ENCODE results near the gene MARCHF9.

- TF ChIP-seq CTCF (IDR thresholded peaks at IDR 0.05), result no peak
- no peak for TF ChIP-seq EZH2 (IDR thresholded peaks at IDR 0.05; ENCODE audit: borderline replicate concordance, insufficient read depth, low read depth, low read length, poor library complexity, severe bottlenecking)
Measured at GRCh38 chr12:57806677-57807076, 51.8 kb downstream of the MARCHF9 start.
